ENCODE results near the gene VASP. TPM values are rescaled to one million over a fixed set of nuclear protein-coding genes. Genes with fewer than 3 reads are reported as not detected.
A peak's percentile ranks its signal among the peaks of the same experiment; 100 is the strongest.

The VASP gene
- total RNA-seq, 1 donor: 71.3 TPM

DNA sequence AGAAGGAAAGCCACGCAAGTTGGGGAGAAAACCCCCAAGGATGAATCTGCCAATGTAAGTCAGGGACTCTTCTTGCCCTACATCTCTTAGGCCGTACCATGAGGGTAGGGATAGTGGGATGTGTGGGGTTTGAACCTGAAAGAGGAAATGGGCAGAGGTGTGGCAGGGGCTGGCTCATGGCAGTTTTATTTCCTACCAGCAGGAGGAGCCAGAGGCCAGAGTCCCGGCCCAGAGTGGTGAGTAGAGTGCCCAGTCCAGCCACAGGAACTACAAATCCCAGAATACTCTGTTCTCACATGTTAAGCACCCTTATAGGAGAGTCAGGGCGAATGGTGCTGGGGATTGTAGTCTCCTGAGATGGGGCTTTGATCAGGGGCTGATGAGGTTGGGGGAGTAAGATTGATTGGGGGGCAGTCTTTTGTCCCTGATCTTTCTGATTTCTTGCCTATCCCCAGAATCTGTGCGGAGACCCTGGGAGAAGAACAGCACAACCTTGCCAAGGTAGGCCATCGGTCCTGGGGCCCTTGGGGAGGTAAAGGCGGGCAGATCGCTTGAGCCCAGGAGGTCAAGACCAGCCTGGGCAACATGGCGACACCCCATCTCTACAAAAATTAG lies 16.5 kb downstream of the VASP start:
- DNase-seq (ENCODE audit: insufficient read length, low spot score, missing footprints): peak; percentile 98
- Histone ChIP-seq H3K27ac (ENCODE audit: low read depth, low read length) (peak overlapping the region; percentile 20), H3K27me3 (ENCODE audit: insufficient read depth, low read length) (no peaks in the 10 kb centered on the region), H3K79me2 (ENCODE audit: insufficient read depth, low read length) (peaks cover 18% of the 10 kb centered on the region), H3K36me3 (ENCODE audit: insufficient read depth, low read length) (peaks cover 77% of the 10 kb centered on the region), H3K4me2 (ENCODE audit: insufficient read depth, low read length) (no peak overlapping the region), H3K9me3 (ENCODE audit: low read depth, low read length) (no peaks in the 10 kb centered on the region), H3K4me3 (ENCODE audit: insufficient read depth, low read length) (no peak overlapping the region), H3K4me1 (ENCODE audit: insufficient read depth, low read length) (peaks cover 4% of the 10 kb centered on the region), H2AFZ (ENCODE audit: low read length) (no peak overlapping the region), H4K20me1 (ENCODE audit: insufficient read depth, low read length) (peaks cover 42% of the 10 kb centered on the region)
- TF ChIP-seq, protein P1, sequence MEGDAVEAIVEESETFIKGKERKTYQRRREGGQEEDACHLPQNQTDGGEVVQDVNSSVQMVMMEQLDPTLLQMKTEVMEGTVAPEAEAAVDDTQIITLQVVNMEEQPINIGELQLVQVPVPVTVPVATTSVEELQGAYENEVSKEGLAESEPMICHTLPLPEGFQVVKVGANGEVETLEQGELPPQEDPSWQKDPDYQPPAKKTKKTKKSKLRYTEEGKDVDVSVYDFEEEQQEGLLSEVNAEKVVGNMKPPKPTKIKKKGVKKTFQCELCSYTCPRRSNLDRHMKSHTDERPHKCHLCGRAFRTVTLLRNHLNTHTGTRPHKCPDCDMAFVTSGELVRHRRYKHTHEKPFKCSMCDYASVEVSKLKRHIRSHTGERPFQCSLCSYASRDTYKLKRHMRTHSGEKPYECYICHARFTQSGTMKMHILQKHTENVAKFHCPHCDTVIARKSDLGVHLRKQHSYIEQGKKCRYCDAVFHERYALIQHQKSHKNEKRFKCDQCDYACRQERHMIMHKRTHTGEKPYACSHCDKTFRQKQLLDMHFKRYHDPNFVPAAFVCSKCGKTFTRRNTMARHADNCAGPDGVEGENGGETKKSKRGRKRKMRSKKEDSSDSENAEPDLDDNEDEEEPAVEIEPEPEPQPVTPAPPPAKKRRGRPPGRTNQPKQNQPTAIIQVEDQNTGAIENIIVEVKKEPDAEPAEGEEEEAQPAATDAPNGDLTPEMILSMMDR (IDR thresholded peaks at IDR 0.05; ENCODE audit: extremely low read depth, low read depth, low read length): peak; percentile 98

DNA sequence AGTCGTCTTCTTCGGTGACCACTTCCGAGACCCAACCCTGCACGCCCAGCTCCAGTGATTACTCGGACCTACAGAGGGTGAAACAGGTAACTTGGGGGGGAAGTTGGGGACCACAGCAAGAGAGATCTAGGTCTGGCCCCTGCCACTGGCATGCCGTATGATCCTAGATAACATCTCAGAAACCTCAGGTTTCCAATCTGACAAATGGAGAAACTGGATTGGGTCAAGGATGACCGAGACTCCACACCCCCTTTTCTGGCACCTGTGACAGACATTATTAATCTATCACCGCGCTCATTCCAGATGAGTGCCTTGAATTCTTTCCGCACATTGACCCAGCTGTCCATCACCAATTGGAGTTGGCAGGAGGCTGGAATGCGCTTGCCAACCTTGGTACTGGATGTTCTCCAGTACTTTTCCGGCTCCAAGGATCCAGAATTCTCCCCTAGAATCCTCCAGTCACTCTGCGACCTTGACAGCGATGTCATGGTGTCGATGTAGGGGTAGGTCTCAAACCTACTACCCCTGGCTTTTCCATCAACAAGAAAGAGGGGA lies 17.4 kb downstream of the VASP start:
- no peak overlapping the region for H2AFZ ChIP-seq (ENCODE audit: low read length)
- no peak for DNase-seq (ENCODE audit: insufficient read length, low spot score, missing footprints)
- H3K4me3 ChIP-seq (ENCODE audit: insufficient read depth, low read length): no peak overlapping the region
- peaks cover 46% of the 10 kb centered on the region for H4K20me1 ChIP-seq (ENCODE audit: insufficient read depth, low read length)
- TF ChIP-seq, protein P1 (IDR thresholded peaks at IDR 0.05; ENCODE audit: extremely low read depth, low read depth, low read length): no peak
- H3K36me3 ChIP-seq (ENCODE audit: insufficient read depth, low read length): peaks cover 75% of the 10 kb centered on the region
- H3K4me2 ChIP-seq (ENCODE audit: insufficient read depth, low read length): no peak overlapping the region
- H3K27me3 ChIP-seq (ENCODE audit: insufficient read depth, low read length): no peaks in the 10 kb centered on the region
- no peaks in the 10 kb centered on the region for H3K9me3 ChIP-seq (ENCODE audit: low read depth, low read length)
- H3K79me2 ChIP-seq (ENCODE audit: insufficient read depth, low read length): peaks cover 17% of the 10 kb centered on the region
- peaks cover 4% of the 10 kb centered on the region for H3K4me1 ChIP-seq (ENCODE audit: insufficient read depth, low read length)
- no peak overlapping the region for H3K27ac ChIP-seq (ENCODE audit: low read depth, low read length)

DNA sequence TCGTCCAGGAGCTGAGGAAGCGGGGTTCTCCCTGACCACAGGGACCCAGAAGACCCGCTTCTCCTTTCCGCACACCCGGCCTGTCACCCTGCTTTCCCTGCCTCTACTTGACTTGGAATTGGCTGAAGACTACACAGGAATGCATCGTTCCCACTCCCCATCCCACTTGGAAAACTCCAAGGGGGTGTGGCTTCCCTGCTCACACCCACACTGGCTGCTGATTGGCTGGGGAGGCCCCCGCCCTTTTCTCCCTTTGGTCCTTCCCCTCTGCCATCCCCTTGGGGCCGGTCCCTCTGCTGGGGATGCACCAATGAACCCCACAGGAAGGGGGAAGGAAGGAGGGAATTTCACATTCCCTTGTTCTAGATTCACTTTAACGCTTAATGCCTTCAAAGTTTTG lies 18.9 kb downstream of the VASP start:
- H3K36me3 ChIP-seq (ENCODE audit: insufficient read depth, low read length): peaks cover 62% of the 10 kb centered on the region

DNA sequence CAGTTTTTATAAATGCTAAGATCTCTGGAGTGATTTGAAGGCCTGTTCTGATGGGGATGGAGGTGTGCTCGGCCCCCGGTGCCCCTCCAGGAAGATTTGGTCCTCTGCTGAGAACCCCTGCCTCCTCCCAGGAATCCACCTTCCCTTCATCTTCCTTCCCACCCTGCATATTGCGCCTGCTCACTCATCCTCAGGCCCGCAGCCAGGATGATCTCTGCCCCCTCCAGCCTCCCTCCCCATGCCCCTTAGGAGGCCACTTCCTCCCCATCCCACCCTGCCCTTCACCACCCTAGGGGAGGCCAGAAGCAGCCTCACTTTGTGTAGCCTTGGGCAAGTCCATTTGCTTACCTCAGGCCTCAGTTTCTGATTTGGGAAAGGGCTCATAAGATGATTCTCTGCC lies 19.7 kb downstream of the VASP start:
- DNase-seq (ENCODE audit: insufficient read length, low spot score, missing footprints): no peak
- Histone ChIP-seq H4K20me1 (ENCODE audit: insufficient read depth, low read length) (peaks cover 38% of the 10 kb centered on the region), H2AFZ (ENCODE audit: low read length) (no peak overlapping the region), H3K36me3 (ENCODE audit: insufficient read depth, low read length) (peaks cover 59% of the 10 kb centered on the region), H3K27ac (ENCODE audit: low read depth, low read length) (no peak overlapping the region), H3K79me2 (ENCODE audit: insufficient read depth, low read length) (peaks cover 4% of the 10 kb centered on the region), H3K4me3 (ENCODE audit: insufficient read depth, low read length) (no peak overlapping the region), H3K9me3 (ENCODE audit: low read depth, low read length) (no peaks in the 10 kb centered on the region), H3K4me2 (ENCODE audit: insufficient read depth, low read length) (no peak overlapping the region), H3K27me3 (ENCODE audit: insufficient read depth, low read length) (no peaks in the 10 kb centered on the region), H3K4me1 (ENCODE audit: insufficient read depth, low read length) (peaks cover 4% of the 10 kb centered on the region)
- TF ChIP-seq, protein P1 (IDR thresholded peaks at IDR 0.05; ENCODE audit: extremely low read depth, low read depth, low read length): no peak

More for the DNA sequence above, 18.9 kb downstream of the VASP start:
- Histone ChIP-seq H2AFZ (ENCODE audit: low read length) (no peak overlapping the region), H3K79me2 (ENCODE audit: insufficient read depth, low read length) (peaks cover 7% of the 10 kb centered on the region), H3K27me3 (ENCODE audit: insufficient read depth, low read length) (no peaks in the 10 kb centered on the region), H3K4me1 (ENCODE audit: insufficient read depth, low read length) (peaks cover 4% of the 10 kb centered on the region), H3K4me3 (ENCODE audit: insufficient read depth, low read length) (no peak overlapping the region), H3K4me2 (ENCODE audit: insufficient read depth, low read length) (no peak overlapping the region), H3K9me3 (ENCODE audit: low read depth, low read length) (no peaks in the 10 kb centered on the region), H3K27ac (ENCODE audit: low read depth, low read length) (no peak overlapping the region), H4K20me1 (ENCODE audit: insufficient read depth, low read length) (peaks cover 43% of the 10 kb centered on the region)
- TF ChIP-seq, protein P1 (IDR thresholded peaks at IDR 0.05; ENCODE audit: extremely low read depth, low read depth, low read length): no peak
- peak; percentile 96 for DNase-seq (ENCODE audit: insufficient read length, low spot score, missing footprints)
